ENCODE data around the gene TSTD1. TPM values are rescaled to one million over a fixed set of nuclear protein-coding genes. Genes with fewer than 3 reads are reported as not detected.

TSTD1 gene
- total RNA-seq, 1 experiment from 2014 or later = 116 TPM

DNA sequence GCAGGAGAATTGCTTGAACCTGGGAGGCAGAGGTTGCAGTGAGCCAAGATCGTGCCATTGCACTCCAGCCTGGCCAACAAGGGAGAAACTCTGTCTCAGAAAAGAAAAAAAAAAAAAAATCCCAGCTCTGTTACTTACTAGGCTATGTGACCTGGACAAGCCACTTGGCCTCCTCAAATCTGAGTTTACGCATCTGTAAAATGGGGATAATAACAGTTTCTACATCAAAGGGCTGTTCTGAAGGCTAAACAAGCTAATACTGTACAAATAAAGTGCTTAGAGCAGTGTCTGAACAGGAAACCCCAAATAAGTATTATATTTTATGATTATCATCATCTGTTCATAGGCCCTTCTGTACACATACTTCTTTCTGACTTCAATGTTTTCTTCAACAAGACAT, 31.4 kb downstream of the TSTD1 start:
- Histone ChIP-seq H3K4me1 (ENCODE audit: control insufficient read depth in 1 of 2, insufficient read depth in 2 of 2, low read length in 2 of 2) (no peaks in the 10 kb centered on the region; a peak in 1 of 4 replicates), H4K20me1 (ENCODE audit: insufficient read depth) (peaks cover 6% of the 10 kb centered on the region), H3K4me3 (replicated peaks in 1 of 2; ENCODE audit: low read depth in 1 of 2, low read length in 2 of 2) (no peak overlapping the region), H3K27ac (ENCODE audit: low read depth, low read length) (no peak overlapping the region), H2AFZ (ENCODE audit: low read depth, low read length, poor library complexity, severe bottlenecking) (no peak overlapping the region), H3K4me2 (ENCODE audit: low read length) (no peak overlapping the region), H3K27me3 (ENCODE audit: insufficient read depth, low read length) (no peaks in the 10 kb centered on the region), H3K36me3 (ENCODE audit: control insufficient read depth in 1 of 2, insufficient read depth in 2 of 2, low read length in 2 of 2) (no peaks in the 10 kb centered on the region), H3K9ac (ENCODE audit: low read length) (no peak overlapping the region), H3K79me2 (ENCODE audit: insufficient read depth, low read length) (peaks cover 93% of the 10 kb centered on the region), H3K9me3 (ENCODE audit: control insufficient read depth in 1 of 2, insufficient read depth in 1 of 2, low read depth in 1 of 2, low read length in 2 of 2) (no peaks in the 10 kb centered on the region), H3K9me2 (ENCODE audit: insufficient read depth) (no peaks in the 10 kb centered on the region)
- DNase-seq (ENCODE audit: low read depth, low spot score) = no peak
- no peak for TF ChIP-seq MAX (IDR thresholded peaks at IDR 0.05)
- no peak for TF ChIP-seq EZH2phosphoT487 (IDR thresholded peaks at IDR 0.05; ENCODE audit: borderline replicate concordance)
- TF ChIP-seq, protein P1, sequence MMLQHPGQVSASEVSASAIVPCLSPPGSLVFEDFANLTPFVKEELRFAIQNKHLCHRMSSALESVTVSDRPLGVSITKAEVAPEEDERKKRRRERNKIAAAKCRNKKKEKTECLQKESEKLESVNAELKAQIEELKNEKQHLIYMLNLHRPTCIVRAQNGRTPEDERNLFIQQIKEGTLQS (IDR thresholded peaks at IDR 0.05) = no peak
- TF ChIP-seq TCF7L2 (IDR thresholded peaks at IDR 0.05; ENCODE audit: borderline replicate concordance, extremely low read depth, insufficient read depth, insufficient read length) = no peak
- TF ChIP-seq RAD21 (IDR thresholded peaks at IDR 0.05; ENCODE audit: low read depth) = no peak
- TF ChIP-seq SIN3A (IDR thresholded peaks at IDR 0.05; ENCODE audit: low read depth) = no peak
- no peak for TF ChIP-seq SRF (IDR thresholded peaks at IDR 0.05; ENCODE audit: low read depth)
- TF ChIP-seq POLR2AphosphoS5 (IDR thresholded peaks at IDR 0.05; ENCODE audit: low read depth, low read length) = no peak
- no peak for TF ChIP-seq FOSL1 (IDR thresholded peaks at IDR 0.05; ENCODE audit: low read depth)
- no peak for TF ChIP-seq ELF1 (IDR thresholded peaks at IDR 0.05; ENCODE audit: borderline replicate concordance, low read depth)
- no peak for TF ChIP-seq YY1 (IDR thresholded peaks at IDR 0.05; ENCODE audit: extremely low read depth, insufficient replicate concordance, low read depth, low read length)
- TF ChIP-seq REST (IDR thresholded peaks at IDR 0.05; ENCODE audit: low read depth) = no peak
- TF ChIP-seq SP1 (IDR thresholded peaks at IDR 0.05; ENCODE audit: low read depth) = no peak
- ChIA-PET RAD21 (ENCODE audit: low non-redundant PET in 1 of 2, low total read pairs in 2 of 2, uncharacterized antibody in 2 of 2, unreplicated experiment in 2 of 2) (no interaction called here), POLR2A (interaction anchor here (1.9 kb wide), 1 partner anchor 14 kb away, joined by 7 read pairs; the partner anchor contains the start of gene F11R), CTCF (interaction anchor here (0.7 kb wide), 1 partner anchor 283 kb away, joined by 3 read pairs; no protein-coding TSS in a partner anchor)
- no peak for ATAC-seq
- BruUV-seq (replicated peaks) = no TSS peak
- intact Hi-C loops (cut with micrococcal nuclease) = no loop called here
